HS-5 (cell line): ENCODE measurements around the gene GOLGA2.

Source experiments
- DNase-seq: peaks from one replicate; pipeline ENCODE4 v3.0.0-alpha.2; 2012; ENCODE audit warnings: low read depth

GOLGA2 gene

GRCh38 chr9:128257086-128257825 lies 18.6 kb downstream of the GOLGA2 start:
- no peak for DNase-seq

- DNase-seq = no peak
These were observed 20.7 kb downstream of the GOLGA2 start for GRCh38 chr9:128254855-128255759.

- no peak for DNase-seq
These were observed 21.4 kb downstream of the GOLGA2 start for GRCh38 chr9:128254362-128254761.

- no peak for DNase-seq
These were observed 21.8 kb downstream of the GOLGA2 start for GRCh38 chr9:128253991-128254346.

- DNase-seq = no peak
These were observed 22.4 kb downstream of the GOLGA2 start for GRCh38 chr9:128253140-128253990.

- no peak for DNase-seq
These were observed 23.3 kb downstream of the GOLGA2 start for GRCh38 chr9:128252317-128253139.

GRCh38 chr9:128251732-128252100 lies 24.1 kb downstream of the GOLGA2 start:
- DNase-seq = no peak

GRCh38 chr9:128250839-128251731 lies 24.7 kb downstream of the GOLGA2 start:
- DNase-seq = no peak

GRCh38 chr9:128249908-128250838 lies 25.6 kb downstream of the GOLGA2 start:
- no peak for DNase-seq

GRCh38 chr9:128249558-128249907 lies 26.3 kb downstream of the GOLGA2 start:
- no peak for DNase-seq

GRCh38 chr9:128247226-128247803 lies 28.5 kb downstream of the GOLGA2 start:
- DNase-seq = no peak

- no peak for DNase-seq
These were observed 29.3 kb downstream of the GOLGA2 start for GRCh38 chr9:128246471-128246870.

GRCh38 chr9:128245421-128246151 lies 30.2 kb downstream of the GOLGA2 start:
- DNase-seq = peak; percentile 23

- DNase-seq = peak; percentile 30
These were observed 31.0 kb downstream of the GOLGA2 start for GRCh38 chr9:128244837-128245231.

- no peak for DNase-seq
These were observed 31.5 kb downstream of the GOLGA2 start for GRCh38 chr9:128244091-128244836.

GRCh38 chr9:128243215-128244018 lies 32.4 kb downstream of the GOLGA2 start:
- DNase-seq = no peak

GRCh38 chr9:128242828-128243214 lies 33.0 kb downstream of the GOLGA2 start:
- DNase-seq = no peak
